Measurements from ENCODE around the gene ATRNL1. TPM values are rescaled to one million over a fixed set of nuclear protein-coding genes. Genes with fewer than 3 reads are reported as not detected.

Gene ATRNL1
- total and polyA plus RNA-seq, 4 donors = 0.40 to 26.9 (median 5.3) TPM

- TF ChIP-seq FOXA1 (IDR thresholded peaks at IDR 0.05) = no peak
- no peak for TF ChIP-seq RAD21 (IDR thresholded peaks at IDR 0.05)
- TF ChIP-seq YY1 (IDR thresholded peaks at IDR 0.05) = no peak
- no peak for TF ChIP-seq GABPA (IDR thresholded peaks at IDR 0.05 in 1 of 2, conservative IDR thresholded peaks at IDR 0.05 in 1 of 2)
- no peak for TF ChIP-seq RXRA (IDR thresholded peaks at IDR 0.05)
- no peak for TF ChIP-seq HNF4G (IDR thresholded peaks at IDR 0.05)
- TF ChIP-seq, protein P1, sequence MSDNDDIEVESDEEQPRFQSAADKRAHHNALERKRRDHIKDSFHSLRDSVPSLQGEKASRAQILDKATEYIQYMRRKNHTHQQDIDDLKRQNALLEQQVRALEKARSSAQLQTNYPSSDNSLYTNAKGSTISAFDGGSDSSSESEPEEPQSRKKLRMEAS (IDR thresholded peaks at IDR 0.05) = no peak
- TF ChIP-seq NR2F2 (IDR thresholded peaks at IDR 0.05) = no peak
- TF ChIP-seq SP1 (IDR thresholded peaks at IDR 0.05) = no peak
- no peak for TF ChIP-seq TAF1 (conservative IDR thresholded peaks at IDR 0.05)
- H3K27ac ChIP-seq (ENCODE audit: low read depth in 1 of 2, low read length in 2 of 2) = no peak overlapping the region
- H3K9me3 ChIP-seq (ENCODE audit: control insufficient read depth in 4 of 4, low read length in 3 of 4) = no peaks in the 10 kb centered on the region
- no peak for DNase-seq (ENCODE audit: low spot score)
- H3K27me3 ChIP-seq (ENCODE audit: control insufficient read depth in 4 of 4, insufficient read depth in 4 of 4, low read length in 3 of 4) = no peaks in the 10 kb centered on the region
- no peaks in the 10 kb centered on the region for H3K4me1 ChIP-seq (ENCODE audit: control insufficient read depth in 4 of 4, insufficient read depth in 4 of 4, low read length in 3 of 4)
- 76% methylated on average over 4 of the region's 4 CpGs for WGBS
- no peak overlapping the region for H3K4me3 ChIP-seq (ENCODE audit: low read depth in 1 of 3, low read length in 3 of 3)
- H3K9ac ChIP-seq (ENCODE audit: low read depth in 1 of 2, low read length in 2 of 2) = no peak overlapping the region
- H3K36me3 ChIP-seq (ENCODE audit: control insufficient read depth in 4 of 4, insufficient read depth in 3 of 4, low read depth in 1 of 4, low read length in 3 of 4) = no peaks in the 10 kb centered on the region
Observed at GRCh38 chr10:115833119-115833518, 740.0 kb downstream of the ATRNL1 start.

- DNase-seq (ENCODE audit: low spot score) = no peak
- no peak overlapping the region for H3K4me3 ChIP-seq (ENCODE audit: low read depth in 1 of 3, low read length in 3 of 3)
- WGBS = 58% methylated on average over 3 of the region's 3 CpGs
Observed at GRCh38 chr10:115844591-115844990, 751.4 kb downstream of the ATRNL1 start.

DNA sequence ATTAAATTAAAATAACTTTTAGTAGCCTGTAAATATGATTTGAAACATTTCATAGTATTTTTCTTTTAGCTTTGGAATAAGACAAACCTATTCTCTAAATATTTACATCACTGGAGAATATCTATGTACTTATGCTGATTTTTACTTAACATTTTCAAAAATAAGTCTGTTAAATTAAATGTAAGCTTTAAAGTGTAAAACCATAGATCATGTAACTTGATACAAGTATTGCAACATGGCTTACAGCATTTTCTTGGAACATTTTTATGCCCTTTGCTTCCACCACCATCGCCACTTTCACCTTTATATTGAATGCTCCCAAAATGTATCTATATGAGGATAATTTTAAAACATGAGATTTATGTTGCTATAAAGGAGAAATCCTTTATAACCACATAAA is 752.8 kb downstream of the ATRNL1 start:
- Histone ChIP-seq H3K9me3 (ENCODE audit: control insufficient read depth in 4 of 4, low read length in 3 of 4) (no peaks in the 10 kb centered on the region), H3K27me3 (ENCODE audit: control insufficient read depth in 4 of 4, insufficient read depth in 4 of 4, low read length in 3 of 4) (no peaks in the 10 kb centered on the region), H3K9ac (ENCODE audit: low read depth in 1 of 2, low read length in 2 of 2) (no peak overlapping the region), H3K4me3 (ENCODE audit: low read depth in 1 of 3, low read length in 3 of 3) (no peak overlapping the region), H3K36me3 (ENCODE audit: control insufficient read depth in 4 of 4, insufficient read depth in 3 of 4, low read depth in 1 of 4, low read length in 3 of 4) (no peaks in the 10 kb centered on the region), H3K4me1 (ENCODE audit: control insufficient read depth in 4 of 4, insufficient read depth in 4 of 4, low read length in 3 of 4) (no peaks in the 10 kb centered on the region), H3K27ac (ENCODE audit: low read depth in 1 of 2, low read length in 2 of 2) (no peak overlapping the region)
- DNase-seq (ENCODE audit: low spot score) = no peak
- WGBS = 93% methylated on average over 1 of the region's 1 CpG
- TF ChIP-seq HNF4A (conservative IDR thresholded peaks at IDR 0.05) = no peak
- TF ChIP-seq, protein P2, sequence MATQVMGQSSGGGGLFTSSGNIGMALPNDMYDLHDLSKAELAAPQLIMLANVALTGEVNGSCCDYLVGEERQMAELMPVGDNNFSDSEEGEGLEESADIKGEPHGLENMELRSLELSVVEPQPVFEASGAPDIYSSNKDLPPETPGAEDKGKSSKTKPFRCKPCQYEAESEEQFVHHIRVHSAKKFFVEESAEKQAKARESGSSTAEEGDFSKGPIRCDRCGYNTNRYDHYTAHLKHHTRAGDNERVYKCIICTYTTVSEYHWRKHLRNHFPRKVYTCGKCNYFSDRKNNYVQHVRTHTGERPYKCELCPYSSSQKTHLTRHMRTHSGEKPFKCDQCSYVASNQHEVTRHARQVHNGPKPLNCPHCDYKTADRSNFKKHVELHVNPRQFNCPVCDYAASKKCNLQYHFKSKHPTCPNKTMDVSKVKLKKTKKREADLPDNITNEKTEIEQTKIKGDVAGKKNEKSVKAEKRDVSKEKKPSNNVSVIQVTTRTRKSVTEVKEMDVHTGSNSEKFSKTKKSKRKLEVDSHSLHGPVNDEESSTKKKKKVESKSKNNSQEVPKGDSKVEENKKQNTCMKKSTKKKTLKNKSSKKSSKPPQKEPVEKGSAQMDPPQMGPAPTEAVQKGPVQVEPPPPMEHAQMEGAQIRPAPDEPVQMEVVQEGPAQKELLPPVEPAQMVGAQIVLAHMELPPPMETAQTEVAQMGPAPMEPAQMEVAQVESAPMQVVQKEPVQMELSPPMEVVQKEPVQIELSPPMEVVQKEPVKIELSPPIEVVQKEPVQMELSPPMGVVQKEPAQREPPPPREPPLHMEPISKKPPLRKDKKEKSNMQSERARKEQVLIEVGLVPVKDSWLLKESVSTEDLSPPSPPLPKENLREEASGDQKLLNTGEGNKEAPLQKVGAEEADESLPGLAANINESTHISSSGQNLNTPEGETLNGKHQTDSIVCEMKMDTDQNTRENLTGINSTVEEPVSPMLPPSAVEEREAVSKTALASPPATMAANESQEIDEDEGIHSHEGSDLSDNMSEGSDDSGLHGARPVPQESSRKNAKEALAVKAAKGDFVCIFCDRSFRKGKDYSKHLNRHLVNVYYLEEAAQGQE (IDR thresholded peaks at IDR 0.05) = no peak
- no peak for TF ChIP-seq YY1 (IDR thresholded peaks at IDR 0.05)
- no peak for TF ChIP-seq FOXA2 (IDR thresholded peaks at IDR 0.05)
- no peak for TF ChIP-seq GABPA (IDR thresholded peaks at IDR 0.05 in 1 of 2, conservative IDR thresholded peaks at IDR 0.05 in 1 of 2)
- TF ChIP-seq, protein P3, sequence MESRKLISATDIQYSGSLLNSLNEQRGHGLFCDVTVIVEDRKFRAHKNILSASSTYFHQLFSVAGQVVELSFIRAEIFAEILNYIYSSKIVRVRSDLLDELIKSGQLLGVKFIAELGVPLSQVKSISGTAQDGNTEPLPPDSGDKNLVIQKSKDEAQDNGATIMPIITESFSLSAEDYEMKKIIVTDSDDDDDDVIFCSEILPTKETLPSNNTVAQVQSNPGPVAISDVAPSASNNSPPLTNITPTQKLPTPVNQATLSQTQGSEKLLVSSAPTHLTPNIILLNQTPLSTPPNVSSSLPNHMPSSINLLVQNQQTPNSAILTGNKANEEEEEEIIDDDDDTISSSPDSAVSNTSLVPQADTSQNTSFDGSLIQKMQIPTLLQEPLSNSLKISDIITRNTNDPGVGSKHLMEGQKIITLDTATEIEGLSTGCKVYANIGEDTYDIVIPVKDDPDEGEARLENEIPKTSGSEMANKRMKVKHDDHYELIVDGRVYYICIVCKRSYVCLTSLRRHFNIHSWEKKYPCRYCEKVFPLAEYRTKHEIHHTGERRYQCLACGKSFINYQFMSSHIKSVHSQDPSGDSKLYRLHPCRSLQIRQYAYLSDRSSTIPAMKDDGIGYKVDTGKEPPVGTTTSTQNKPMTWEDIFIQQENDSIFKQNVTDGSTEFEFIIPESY (IDR thresholded peaks at IDR 0.05) = no peak
- TF ChIP-seq, protein P4, sequence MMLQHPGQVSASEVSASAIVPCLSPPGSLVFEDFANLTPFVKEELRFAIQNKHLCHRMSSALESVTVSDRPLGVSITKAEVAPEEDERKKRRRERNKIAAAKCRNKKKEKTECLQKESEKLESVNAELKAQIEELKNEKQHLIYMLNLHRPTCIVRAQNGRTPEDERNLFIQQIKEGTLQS (IDR thresholded peaks at IDR 0.05) = no peak
- no peak for TF ChIP-seq HNF4G (IDR thresholded peaks at IDR 0.05)

More at GRCh38 chr10:115844591-115844990, 751.4 kb downstream of the ATRNL1 start:
- Histone ChIP-seq H3K27ac (ENCODE audit: low read depth in 1 of 2, low read length in 2 of 2) (no peak overlapping the region), H3K4me1 (ENCODE audit: control insufficient read depth in 4 of 4, insufficient read depth in 4 of 4, low read length in 3 of 4) (no peaks in the 10 kb centered on the region), H3K9ac (ENCODE audit: low read depth in 1 of 2, low read length in 2 of 2) (no peak overlapping the region), H3K9me3 (ENCODE audit: control insufficient read depth in 4 of 4, low read length in 3 of 4) (no peaks in the 10 kb centered on the region), H3K36me3 (ENCODE audit: control insufficient read depth in 4 of 4, insufficient read depth in 3 of 4, low read depth in 1 of 4, low read length in 3 of 4) (no peaks in the 10 kb centered on the region), H3K27me3 (ENCODE audit: control insufficient read depth in 4 of 4, insufficient read depth in 4 of 4, low read length in 3 of 4) (no peaks in the 10 kb centered on the region)
- TF ChIP-seq CTCF (IDR thresholded peaks at IDR 0.05; ENCODE audit: low read depth, low read length, missing input control) (no peak), YY1 (IDR thresholded peaks at IDR 0.05) (no peak), RAD21 (IDR thresholded peaks at IDR 0.05) (peak in 1 of 2 donors; percentile 8)
- TF ChIP-seq, protein P1 (IDR thresholded peaks at IDR 0.05) = no peak

Data from liver (tissue), 9 donors.